WTC11 (cell line): ENCODE data around the gene TAS2R39. TPM values are rescaled to one million over a fixed set of nuclear protein-coding genes. Genes with fewer than 3 reads are reported as not detected.
"Not testable (repeated sequence)": the region's sequence is repeated elsewhere in the genome, so short reads cannot be mapped to it uniquely, and the experiment has no call there.

ENCODE experiments used
- ATAC-seq: fragments of 200-7000 bp; cut with Tn5 transposase; 2 replicates; pipeline ENCODE4 v1.10.0; 2021; ENCODE audit warnings: mild to moderate bottlenecking, moderate library complexity
- CTCF ChIA-PET: fragments of 300-600 bp; sonication (Branson Sonifier 250); formaldehyde crosslinking; loops from one replicate; lab custom pipeline; 2021; ENCODE audit warnings: antibody characterized with exemption; lab: Charles Lee
- POLR2A ChIA-PET: fragments of 350-600 bp; sonication (Branson Sonifier 250); formaldehyde crosslinking; loops from one replicate; lab custom pipeline; 2021; ENCODE audit warnings: antibody characterized with exemption; lab: Charles Lee
- DNase-seq: peaks from one replicate; pipeline ENCODE4 v3.0.0; 2021; ENCODE audit warnings: low spot score
- H3K27ac Mint-ChIP-seq: 2 replicates; pipeline ENCODE4 v1.8.0; 2021; ENCODE audit warnings: mixed read lengths
- H3K27me3 Mint-ChIP-seq: 2 replicates; pipeline ENCODE4 v1.8.0; 2021; ENCODE audit warnings: low read depth, mild to moderate bottlenecking, moderate library complexity, mixed read lengths
- H3K36me3 Mint-ChIP-seq: 2 replicates; pipeline ENCODE4 v1.8.0; 2021; ENCODE audit warnings: mixed read lengths
- H3K4me1 Mint-ChIP-seq: 2 replicates; pipeline ENCODE4 v1.8.0; 2022; ENCODE audit warnings: mixed read lengths
- H3K4me3 Mint-ChIP-seq: 2 replicates; pipeline ENCODE4 v1.8.0; 2021; ENCODE audit warnings: mild to moderate bottlenecking, moderate library complexity, mixed read lengths
- H3K9me3 Mint-ChIP-seq: 2 replicates; pipeline ENCODE4 v1.8.0; 2021; ENCODE audit warnings: mixed read lengths
- ARID4B ChIP-seq: sonication (generic); formaldehyde crosslinking; IDR thresholded peaks from 2 replicates; pipeline ENCODE4 v1.8.0; 2023; ENCODE audit warnings: missing genetic modification reagents, mild to moderate bottlenecking, borderline replicate concordance
- FOXP1 ChIP-seq: sonication (generic); formaldehyde crosslinking; IDR thresholded peaks from 2 replicates; pipeline ENCODE4 v1.8.0; 2022; ENCODE audit warnings: missing genetic modification reagents, mild to moderate bottlenecking, moderate library complexity, borderline replicate concordance
- HMGXB4 ChIP-seq: sonication (generic); formaldehyde crosslinking; IDR thresholded peaks from 2 replicates; pipeline ENCODE4 v1.8.1; 2023; ENCODE audit warnings: mild to moderate bottlenecking, moderate library complexity, missing genetic modification reagents
- KAT7 ChIP-seq: sonication (generic); formaldehyde crosslinking; IDR thresholded peaks from 2 replicates; pipeline ENCODE4 v1.8.1; 2023; ENCODE audit warnings: missing genetic modification reagents, mild to moderate bottlenecking, borderline replicate concordance
- NFATC4 ChIP-seq: fragments of 250-450 bp; sonication (Bioruptor Pico); IDR thresholded peaks from 2 replicates; pipeline ENCODE4 v1.9.0; 2021; ENCODE audit warnings: mild to moderate bottlenecking
- USF2 ChIP-seq: sonication (generic); formaldehyde crosslinking; IDR thresholded peaks from 2 replicates; pipeline ENCODE4 v1.8.1; 2023; ENCODE audit warnings: mild to moderate bottlenecking, missing genetic modification reagents, moderate library complexity
- ZBTB43 ChIP-seq: sonication (generic); formaldehyde crosslinking; IDR thresholded peaks from 2 replicates; pipeline ENCODE4 v1.8.1; 2023; ENCODE audit warnings: mild to moderate bottlenecking, missing genetic modification reagents
- ZNF512 ChIP-seq: sonication (generic); formaldehyde crosslinking; IDR thresholded peaks from 2 replicates; pipeline ENCODE4 v1.8.1; 2022; ENCODE audit warnings: missing genetic modification reagents, borderline replicate concordance
- ZNF532 ChIP-seq: fragments of 250-450 bp; sonication (Bioruptor Pico); IDR thresholded peaks from 2 replicates; pipeline ENCODE4 v1.9.0; 2021; ENCODE audit warnings: mild to moderate bottlenecking, borderline replicate concordance
- ZNF671 ChIP-seq: fragments of 250-450 bp; sonication (Bioruptor Pico); IDR thresholded peaks from 2 replicates; pipeline ENCODE4 v1.8.0; 2021; ENCODE audit warnings: mild to moderate bottlenecking
- total RNA-seq: library from RNA; stranded (reverse); gene quantifications from 3 replicates; pipeline ENCODE4 v1.2.3, GENCODE V29; 2021

Gene TAS2R39
- total RNA-seq, 1 experiment from 2014 or later = not detected

GRCh38 chr7:143148651-143149050 lies 34.6 kb upstream of the TAS2R39 start:
- no peak for DNase-seq
- Mint-ChIP-seq H3K4me3 (no peak overlapping the region), H3K4me1 (no peaks in the 10 kb centered on the region), H3K9me3 (peaks cover 19% of the 10 kb centered on the region), H3K27ac (no peak overlapping the region), H3K27me3 (peaks cover 8% of the 10 kb centered on the region), H3K36me3 (0 out of 2 replicates have a peak, but pooled peaks cover 2% of the 10 kb centered on the region)
- no peak for ATAC-seq
- CTCF ChIA-PET = no interaction called here
- TF ChIP-seq FOXP1 (CRISPR knock-in tag) = no peak
- no peak for TF ChIP-seq HMGXB4 (CRISPR knock-in tag)
- no peak for TF ChIP-seq ZNF512 (CRISPR knock-in tag)
- TF ChIP-seq, all 79 proteins: peak for 0
- POLR2A ChIA-PET = no interaction called here

GRCh38 chr7:143150696-143151095 lies 32.5 kb upstream of the TAS2R39 start:
- H3K4me3 Mint-ChIP-seq, DNase-seq, H3K27ac Mint-ChIP-seq, H3K36me3 Mint-ChIP-seq, ATAC-seq, H3K4me1 Mint-ChIP-seq, H3K27me3 Mint-ChIP-seq, POLR2A ChIA-PET: not testable (repeated sequence)
- peaks cover 19% of the 10 kb centered on the region for H3K9me3 Mint-ChIP-seq
- CTCF ChIA-PET = interaction anchor here (0.9 kb wide), 1 partner anchor 143 kb away, joined by 3 read pairs; no protein-coding TSS in a partner anchor

- H3K36me3 Mint-ChIP-seq, DNase-seq, ATAC-seq, POLR2A ChIA-PET, H3K4me1 Mint-ChIP-seq, H3K4me3 Mint-ChIP-seq, H3K27ac Mint-ChIP-seq, CTCF ChIA-PET: not testable (repeated sequence)
- Mint-ChIP-seq H3K9me3 (peaks cover 17% of the 10 kb centered on the region), H3K27me3 (peaks cover 11% of the 10 kb centered on the region)
Observed at GRCh38 chr7:143158617-143159016, 24.6 kb upstream of the TAS2R39 start.

GRCh38 chr7:143171697-143172096 lies 11.5 kb upstream of the TAS2R39 start:
- POLR2A ChIA-PET = no interaction called here
- peaks cover 19% of the 10 kb centered on the region for H3K9me3 Mint-ChIP-seq
- peaks cover 11% of the 10 kb centered on the region for H3K36me3 Mint-ChIP-seq
- CTCF ChIA-PET = interaction anchor here (1.8 kb wide), 1 partner anchor 43 kb away, joined by 8 read pairs; no protein-coding TSS in a partner anchor
- no peak for DNase-seq
- peaks cover 4% of the 10 kb centered on the region; the same call in 1 of the 2 replicates for H3K4me1 Mint-ChIP-seq
- peaks cover 4% of the 10 kb centered on the region; the same call in 1 of the 2 replicates for H3K27me3 Mint-ChIP-seq
- H3K27ac Mint-ChIP-seq = no peak overlapping the region; the same call in 1 of the 2 replicates
- H3K4me3 Mint-ChIP-seq = no peak overlapping the region
- ATAC-seq = no peak
- TF ChIP-seq ZBTB43 (CRISPR knock-in tag) (no peak), ZNF532 (CRISPR knock-in tag) (no peak), USF2 (CRISPR knock-in tag) (no peak), NFATC4 (CRISPR knock-in tag) (no peak), ZNF671 (no peak), KAT7 (CRISPR knock-in tag) (no peak), ARID4B (CRISPR knock-in tag) (no peak)
